Kidney (tissue), 14 donors: ENCODE results near the gene SMPD3. TPM values are rescaled to one million over a fixed set of nuclear protein-coding genes. Genes with fewer than 3 reads are reported as not detected.

ENCODE experiments used
- DNase-seq, 5 donors: peaks; one replicate each; pipeline ENCODE4 v3.0.0-alpha.2; 2013 to 2020
- FAIRE-seq: peaks from 2 replicates; lab custom pipeline; 2012; peaks lifted over from hg19 to GRCh38; lab: Jason Lieb, UNC
- H3K27ac ChIP-seq, 2 donors: one replicate each; pipeline ENCODE4 v1.7.0; 2013; ENCODE audit warnings: low read depth in 2 of 2, low read length in 2 of 2, inconsistent platforms in 1 of 2
- H3K27me3 ChIP-seq: one replicate; pipeline ENCODE4 v1.7.1; 2013; ENCODE audit warnings: low read length, inconsistent platforms; ENCODE audit not compliant: control insufficient read depth, insufficient read depth
- H3K36me3 ChIP-seq, 3 donors: one replicate each; pipeline versions ENCODE4 v1.7.0 to v1.7.1; 2013; ENCODE audit warnings: low read length in 3 of 3, control low read depth in 1 of 3, inconsistent platforms in 1 of 3; ENCODE audit not compliant: insufficient read depth in 3 of 3, control insufficient read depth in 2 of 3
- H3K4me1 ChIP-seq, 3 donors: one replicate each; pipeline versions ENCODE4 v1.7.0 to v1.7.1; 2013; ENCODE audit warnings: low read length in 3 of 3, inconsistent platforms in 1 of 3, low read depth in 1 of 3; ENCODE audit not compliant: control insufficient read depth in 2 of 3, insufficient read depth in 2 of 3
- H3K4me3 ChIP-seq, 3 donors: one replicate each; pipeline versions ENCODE4 v1.7.0 to v1.8.1; 2013; ENCODE audit warnings: low read length in 3 of 3, control low read depth in 1 of 3, inconsistent platforms in 1 of 3
- H3K9ac ChIP-seq, 3 donors: one replicate each; pipeline versions ENCODE4 v1.7.0 to v1.7.1; 2013; ENCODE audit warnings: low read length in 3 of 3, control low read depth in 1 of 3, inconsistent platforms in 1 of 3
- H3K9me3 ChIP-seq, 3 donors: one replicate each; pipeline versions ENCODE4 v1.7.0 to v1.7.1; 2013; ENCODE audit warnings: low read length in 3 of 3, control low read depth in 1 of 3, inconsistent platforms in 1 of 3; ENCODE audit not compliant: control insufficient read depth in 2 of 3, insufficient read depth in 1 of 3
- intact Hi-C: fragments of 100-400 bp; cut with DNase I; formaldehyde crosslinking; loops from one replicate; pipeline ENCODE4 v1.11.1; 2022
- polyA plus RNA-seq: library from polyadenylated mRNA; stranded (reverse); fragments of 350-450 nt; fragmentation: Illumina TruSeq; extraction: RNeasy Lipid Tissue Mini Kit (QIAGEN cat#74804); gene quantifications from one replicate; pipeline ENCODE4 v1.2.3, GENCODE V29; 2014; ENCODE audit warnings: low read depth, low replicate concordance; ENCODE audit not compliant: insufficient read depth
- total RNA-seq: library from RNA; stranded (reverse); fragmentation: NEBNext Ultra II Directional; extraction: Animal tissue kit (Norgen Biotek cat#: 25700); gene quantifications from one replicate; pipeline ENCODE4 v1.2.1, GENCODE V29; 2021
- TF ChIP-seq, protein P1 (sequence below): IDR thresholded peaks from 3 replicates; pipeline ENCODE4 v1.5.1; 2012; ENCODE audit warnings: mild to moderate bottlenecking, moderate library complexity, borderline replicate concordance; ENCODE audit not compliant: insufficient read depth; ENCODE audit errors: extremely low read depth
- donor health status: control.
- donor health status: control.
- donor health status: control.
- donor health status: control.
- donor health status: control.
- donor health status: DM: yes; HTN: yes; CAD: no.
- donor health status: Normal renal cell carcinoma (clear cell type).

SMPD3 gene
- total and polyA plus RNA-seq, 2 donors from 2014 or later = 0.28 to 0.72 TPM

DNA sequence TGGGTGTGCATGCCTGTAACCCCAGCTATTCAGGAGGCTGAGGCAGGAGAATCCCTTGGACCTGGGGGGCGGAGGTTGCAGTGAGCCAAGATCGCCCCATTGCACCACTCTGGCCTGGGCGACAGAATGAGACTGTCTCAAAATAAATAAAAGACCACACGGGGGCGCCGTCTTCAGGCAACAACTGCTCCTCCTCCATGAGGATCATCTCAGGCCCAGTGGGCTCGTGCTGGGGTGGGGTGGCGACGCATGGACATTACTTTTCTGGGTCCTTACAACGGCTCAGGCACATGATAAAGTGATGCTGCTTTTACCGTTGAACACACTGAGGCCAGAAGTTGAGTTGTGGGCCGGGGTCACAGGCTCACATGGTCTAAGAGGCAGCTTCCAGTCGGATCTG is 81.3 kb downstream of the SMPD3 start:
- H3K9me3 ChIP-seq = no peaks in the 10 kb centered on the region
- intact Hi-C loops = no loop called here
- H3K9ac ChIP-seq = no peak overlapping the region
- no peak overlapping the region for H3K4me3 ChIP-seq
- no peak for FAIRE-seq
- H3K27ac ChIP-seq = no peak overlapping the region
- H3K36me3 ChIP-seq = no peaks in the 10 kb centered on the region
- peaks cover 0 to 7% (median 2%) of the 10 kb centered on the region in 3 donors for H3K4me1 ChIP-seq
- TF ChIP-seq, protein P1, sequence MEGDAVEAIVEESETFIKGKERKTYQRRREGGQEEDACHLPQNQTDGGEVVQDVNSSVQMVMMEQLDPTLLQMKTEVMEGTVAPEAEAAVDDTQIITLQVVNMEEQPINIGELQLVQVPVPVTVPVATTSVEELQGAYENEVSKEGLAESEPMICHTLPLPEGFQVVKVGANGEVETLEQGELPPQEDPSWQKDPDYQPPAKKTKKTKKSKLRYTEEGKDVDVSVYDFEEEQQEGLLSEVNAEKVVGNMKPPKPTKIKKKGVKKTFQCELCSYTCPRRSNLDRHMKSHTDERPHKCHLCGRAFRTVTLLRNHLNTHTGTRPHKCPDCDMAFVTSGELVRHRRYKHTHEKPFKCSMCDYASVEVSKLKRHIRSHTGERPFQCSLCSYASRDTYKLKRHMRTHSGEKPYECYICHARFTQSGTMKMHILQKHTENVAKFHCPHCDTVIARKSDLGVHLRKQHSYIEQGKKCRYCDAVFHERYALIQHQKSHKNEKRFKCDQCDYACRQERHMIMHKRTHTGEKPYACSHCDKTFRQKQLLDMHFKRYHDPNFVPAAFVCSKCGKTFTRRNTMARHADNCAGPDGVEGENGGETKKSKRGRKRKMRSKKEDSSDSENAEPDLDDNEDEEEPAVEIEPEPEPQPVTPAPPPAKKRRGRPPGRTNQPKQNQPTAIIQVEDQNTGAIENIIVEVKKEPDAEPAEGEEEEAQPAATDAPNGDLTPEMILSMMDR = no peak
- H3K27me3 ChIP-seq = no peaks in the 10 kb centered on the region
- DNase-seq = peak in 2 of 5 donors; percentile 55 to 72

DNA sequence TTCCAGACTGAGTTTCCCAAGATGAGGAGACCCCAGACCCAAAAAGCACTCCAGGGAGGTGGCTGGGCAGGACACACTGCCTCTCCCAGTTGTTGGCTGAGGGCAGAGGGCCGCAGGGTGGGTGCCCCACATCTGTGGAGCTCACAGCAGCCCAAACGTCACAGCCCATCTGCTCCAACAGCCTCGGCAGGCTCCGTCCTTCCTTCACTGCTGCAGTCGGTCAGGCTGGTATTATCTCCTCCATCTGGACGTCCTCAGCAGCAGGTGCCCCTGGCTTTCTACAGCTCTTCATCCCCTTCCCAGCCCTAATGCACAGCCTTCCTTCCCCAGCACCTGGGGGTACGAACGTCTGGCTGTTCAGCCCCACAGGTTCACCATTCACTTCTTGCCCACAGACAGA is 82.2 kb downstream of the SMPD3 start:
- Histone ChIP-seq H3K9ac (no peak overlapping the region), H3K9me3 (no peaks in the 10 kb centered on the region), H3K27ac (no peak overlapping the region), H3K27me3 (no peaks in the 10 kb centered on the region), H3K4me3 (no peak overlapping the region), H3K4me1 (peaks cover 0 to 7% (median 2%) of the 10 kb centered on the region in 3 donors), H3K36me3 (no peaks in the 10 kb centered on the region)
- intact Hi-C loops = no loop called here
- TF ChIP-seq, protein P1 = no peak
- DNase-seq (no peak), FAIRE-seq (no peak)

DNA sequence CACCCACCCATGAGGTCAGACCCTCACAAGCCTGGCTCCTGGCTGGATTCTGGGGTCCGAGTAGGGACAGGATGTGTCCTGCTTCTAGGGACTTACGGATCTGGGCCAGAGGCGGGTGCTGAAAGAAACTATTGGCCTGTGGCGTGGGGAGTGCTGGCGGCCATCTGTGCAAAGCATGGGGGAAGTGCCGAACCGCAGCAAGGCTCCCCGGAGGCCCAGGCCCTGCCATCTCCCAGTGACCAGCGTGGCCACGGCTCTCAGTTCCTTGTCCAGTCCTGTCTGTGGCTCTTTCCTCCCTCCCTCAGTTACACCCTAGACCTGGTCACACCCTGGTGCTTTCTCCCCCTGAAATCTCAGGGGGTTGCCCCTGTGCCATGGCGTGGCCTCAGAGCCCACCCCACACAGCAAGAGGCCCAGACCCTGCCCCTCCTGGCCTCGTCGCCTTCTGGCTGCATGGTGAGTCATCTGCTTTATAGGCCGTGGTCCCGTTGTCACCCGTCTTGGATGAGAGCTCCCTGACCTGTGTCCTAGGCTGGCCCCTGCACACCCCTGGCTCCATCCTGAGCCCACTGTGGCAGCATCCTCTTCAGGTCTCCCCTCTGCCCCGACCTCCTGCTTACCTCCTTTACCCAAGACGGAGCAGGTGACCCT is 83.0 kb downstream of the SMPD3 start:
- no peaks in the 10 kb centered on the region for H3K9me3 ChIP-seq
- FAIRE-seq (no peak), DNase-seq (no peak)
- H3K9ac ChIP-seq = no peak overlapping the region
- TF ChIP-seq, protein P1 = no peak
- H3K36me3 ChIP-seq = no peaks in the 10 kb centered on the region
- intact Hi-C loops = no loop called here
- peaks cover 0 to 7% (median 2%) of the 10 kb centered on the region in 3 donors for H3K4me1 ChIP-seq
- no peaks in the 10 kb centered on the region for H3K27me3 ChIP-seq
- no peak overlapping the region for H3K27ac ChIP-seq
- H3K4me3 ChIP-seq = no peak overlapping the region
